HG03159 (cell line): Measurements from ENCODE around the gene XYLT1.
"Not testable (repeated sequence)": the region's sequence is repeated elsewhere in the genome, so short reads cannot be mapped to it uniquely, and the experiment has no call there.

Experiments
- ATAC-seq: cut with Tn5 transposase; IDR thresholded peaks from one replicate; pipeline ENCODE4 v1.9.1; 2021; ENCODE audit warnings: mild to moderate bottlenecking, moderate library complexity; ENCODE audit not compliant: unreplicated experiment

The XYLT1 gene

GRCh38 chr16:17488506-17488905 is 17.7 kb upstream of the XYLT1 start:
- ATAC-seq, result no peak

- no peak for ATAC-seq
Measured at GRCh38 chr16:17483351-17483750, 12.6 kb upstream of the XYLT1 start.

- not testable (repeated sequence) for ATAC-seq
Measured at GRCh38 chr16:17482341-17482740, 11.6 kb upstream of the XYLT1 start.

DNA sequence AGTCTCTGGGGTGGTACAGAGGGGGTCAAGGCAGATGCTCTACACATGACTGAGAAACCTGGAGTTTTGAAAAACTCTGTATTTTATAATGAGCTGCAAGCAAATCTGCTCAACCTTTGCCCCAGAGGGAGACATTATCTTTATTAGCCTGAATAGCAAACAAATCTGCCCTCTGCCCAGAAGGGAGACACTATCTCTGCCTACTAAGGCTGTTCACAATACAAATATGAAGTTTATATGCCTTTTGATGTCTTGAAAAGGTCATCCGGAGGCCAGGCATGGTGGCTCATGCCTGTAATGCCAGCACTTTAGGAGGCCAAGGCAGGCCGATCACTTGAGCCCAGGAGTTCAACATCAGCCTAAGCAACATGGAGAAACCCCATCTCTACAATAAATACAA is 11.0 kb upstream of the XYLT1 start:
- ATAC-seq, result no peak

DNA sequence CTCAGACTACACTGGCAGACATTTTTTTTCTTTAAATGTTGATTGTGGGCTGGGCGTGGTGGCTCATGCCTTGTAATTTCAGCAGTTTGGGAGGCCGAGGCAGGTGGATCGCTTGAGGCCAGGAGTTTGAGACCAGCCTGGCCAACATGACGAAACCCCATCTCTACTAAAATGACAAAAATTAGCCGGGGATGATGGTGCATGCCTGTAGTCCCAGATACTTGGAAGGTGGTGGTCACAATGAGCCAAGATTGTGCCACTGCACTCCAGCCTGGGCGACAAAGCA is 6.4 kb upstream of the XYLT1 start:
- not testable (repeated sequence) for ATAC-seq

- no peak for ATAC-seq
Measured at GRCh38 chr16:17476414-17477259, 5.9 kb upstream of the XYLT1 start.

DNA sequence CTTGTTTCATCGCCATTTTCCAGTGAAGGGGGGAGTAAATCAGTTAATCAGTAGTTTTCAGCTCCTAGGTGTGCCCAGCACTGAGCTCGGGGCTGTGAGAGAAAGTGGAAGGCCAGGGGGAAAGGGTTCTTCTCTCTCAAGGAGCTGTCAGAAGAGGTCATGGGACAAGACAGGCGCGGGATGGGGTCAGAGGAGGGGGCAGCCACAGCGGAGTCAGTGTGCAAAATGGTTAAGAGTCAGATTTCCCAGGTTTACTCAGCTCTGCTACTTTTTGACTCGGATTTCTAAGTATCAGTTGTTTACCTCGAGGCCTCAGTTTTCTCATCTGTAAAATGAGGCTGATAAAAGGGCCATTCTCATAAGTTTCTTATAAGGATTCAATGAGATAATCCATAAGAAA is 4.3 kb upstream of the XYLT1 start:
- no peak for ATAC-seq

DNA sequence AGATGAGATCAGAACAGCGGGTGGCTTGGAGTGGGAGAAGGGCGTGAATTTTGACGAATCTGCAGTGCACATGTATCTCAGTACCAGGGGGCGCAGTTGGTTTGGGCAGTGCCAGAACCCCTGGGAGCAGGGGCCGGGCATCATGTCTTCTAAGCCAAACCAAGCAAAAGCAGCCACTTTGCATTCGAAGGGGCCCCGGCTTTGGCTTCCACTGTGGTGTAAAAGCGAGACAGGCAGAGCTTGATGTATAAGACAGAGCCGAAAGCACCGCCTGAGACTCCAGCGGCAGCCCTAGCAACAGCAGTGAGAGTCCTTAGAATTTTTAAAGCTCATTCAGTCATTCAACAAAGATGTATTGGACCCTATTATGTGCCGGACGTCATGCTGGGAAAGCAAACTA is 3.8 kb upstream of the XYLT1 start:
- no peak for ATAC-seq

- no peak for ATAC-seq
Measured at GRCh38 chr16:17474037-17474436, 3.3 kb upstream of the XYLT1 start.

- no peak for ATAC-seq
Measured at GRCh38 chr16:17471719-17472461, 1.1 kb upstream of the XYLT1 start.

DNA sequence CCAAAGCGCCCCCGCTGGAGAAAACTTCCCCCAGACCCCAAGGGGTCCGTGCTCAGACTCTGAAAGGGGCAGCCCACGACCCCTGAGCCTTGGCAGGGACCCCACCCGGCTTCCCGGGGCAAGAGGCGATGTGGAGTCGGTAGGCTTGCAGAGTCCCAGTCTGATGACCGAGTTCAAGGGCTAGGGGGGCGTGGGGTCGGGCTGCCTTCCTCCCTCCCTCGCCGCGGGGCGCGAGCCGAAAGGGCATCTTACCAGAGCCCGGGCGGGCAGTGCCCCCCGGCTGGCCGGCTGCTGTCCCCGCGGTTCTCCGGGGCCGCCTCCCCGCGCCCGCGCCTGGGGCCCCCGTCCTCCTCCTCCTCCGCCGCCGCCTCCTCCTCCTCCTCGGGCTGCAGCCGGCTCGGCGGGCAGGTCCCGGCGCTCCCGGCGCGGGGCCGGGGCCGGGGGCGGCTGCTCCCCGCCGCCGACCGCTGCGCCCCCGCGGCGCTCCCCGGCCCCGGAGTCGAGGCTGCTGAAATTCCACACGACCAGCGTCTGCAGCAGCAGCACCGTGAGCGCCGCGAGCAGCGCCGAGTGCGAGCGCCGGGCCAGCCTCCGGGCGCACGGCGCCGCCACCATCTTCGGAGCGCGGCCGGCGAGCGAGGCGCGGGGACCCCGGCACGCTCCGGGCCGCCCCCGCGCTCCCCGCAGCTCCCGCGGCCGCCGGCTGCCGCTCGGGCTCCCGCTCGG is 415 bp downstream of the XYLT1 start:
- no peak for ATAC-seq

DNA sequence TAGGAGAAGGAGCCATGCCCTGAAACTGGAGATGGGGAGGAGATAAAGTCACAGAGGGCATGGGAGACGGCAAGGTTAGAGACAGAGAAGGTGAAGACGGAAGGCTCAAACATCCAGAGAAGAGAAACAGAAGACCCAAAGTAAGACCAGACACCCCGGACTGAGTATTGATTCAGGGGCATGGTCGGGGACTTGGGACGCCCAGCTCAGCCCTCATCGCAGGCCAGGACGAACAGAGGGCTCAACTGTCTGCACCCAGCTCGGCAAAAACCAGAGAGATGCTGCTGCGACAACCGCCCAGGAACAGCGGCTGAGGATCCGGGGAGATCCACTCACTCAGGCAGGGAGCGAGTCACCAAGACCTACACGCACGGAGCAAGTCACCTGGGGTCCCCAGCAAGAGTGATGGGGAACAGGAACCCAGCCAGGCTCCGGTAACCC is 999 bp downstream of the XYLT1 start:
- ATAC-seq, result no peak

GRCh38 chr16:17469011-17469740 is 1.6 kb downstream of the XYLT1 start:
- no peak for ATAC-seq

- ATAC-seq, result no peak
Measured at GRCh38 chr16:17468611-17469010, 2.1 kb downstream of the XYLT1 start.

DNA sequence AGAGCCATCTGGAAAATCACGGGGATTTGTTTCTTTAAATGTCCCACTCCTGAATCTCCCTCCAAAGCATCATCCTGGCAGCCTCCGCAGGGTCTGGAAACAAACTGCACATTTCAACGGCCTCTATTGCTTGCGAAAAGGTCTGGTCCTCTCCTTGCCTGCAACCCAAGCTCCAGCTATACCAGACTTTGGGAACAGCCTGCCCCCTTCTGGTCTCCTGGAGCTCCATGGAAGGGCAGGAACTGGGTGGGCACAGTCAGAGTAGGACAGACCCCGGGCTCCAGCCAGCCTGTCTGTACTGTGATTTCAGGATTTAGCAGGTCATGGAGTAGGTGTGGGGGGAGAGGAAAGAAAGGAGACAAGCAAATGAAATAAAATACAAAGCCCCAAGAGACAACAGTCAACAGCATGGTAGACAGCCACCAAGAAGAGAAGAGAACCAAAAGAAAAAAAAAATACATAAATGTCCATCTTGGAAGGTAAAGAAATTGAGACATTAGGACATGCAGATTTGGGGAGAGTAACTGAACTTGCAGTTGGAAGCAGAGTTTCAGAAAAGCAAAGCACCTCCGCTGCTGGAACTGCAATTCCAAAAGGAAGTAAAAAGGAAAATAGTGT is 2.7 kb downstream of the XYLT1 start:
- no peak for ATAC-seq

DNA sequence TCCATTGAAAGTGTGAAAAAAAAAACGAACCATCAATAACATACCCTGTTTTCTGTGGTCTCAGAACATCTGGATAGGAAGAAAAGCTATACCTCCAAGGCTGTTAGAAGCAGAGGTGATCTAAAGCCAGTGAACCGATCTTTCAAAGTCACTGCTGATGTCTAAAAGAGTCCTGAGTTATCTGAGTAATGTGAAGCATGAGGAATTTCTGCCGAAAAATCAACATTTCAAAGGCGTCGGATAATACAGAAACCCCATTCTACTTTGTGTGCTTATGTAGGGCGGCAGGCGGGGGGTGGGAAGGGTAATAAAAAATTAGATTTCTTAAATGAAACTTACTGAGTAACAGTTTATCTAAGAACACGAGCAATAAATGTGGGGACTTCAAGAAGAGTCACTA is 3.9 kb downstream of the XYLT1 start:
- no peak for ATAC-seq

DNA sequence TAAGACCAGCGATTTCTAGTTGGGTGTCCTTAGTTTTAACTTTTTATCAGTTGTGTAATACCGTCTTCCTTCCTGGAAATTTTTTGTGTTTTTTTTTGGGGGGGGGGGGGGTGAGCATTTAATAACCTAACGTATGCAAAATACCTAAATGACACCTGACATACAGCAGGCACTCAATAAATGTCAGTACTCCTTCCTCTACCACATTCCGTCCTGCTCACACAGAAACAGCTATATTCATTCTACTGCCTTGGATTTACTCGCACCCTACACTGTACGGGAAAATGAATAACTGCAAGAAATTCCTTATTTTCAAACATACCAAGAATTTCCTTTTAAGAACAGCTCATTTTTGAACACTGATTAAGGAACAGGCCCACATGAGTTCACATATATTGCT is 5.3 kb downstream of the XYLT1 start:
- no peak for ATAC-seq

- no peak for ATAC-seq
Measured at GRCh38 chr16:17463335-17463734, 7.4 kb downstream of the XYLT1 start.

- no peak for ATAC-seq
Measured at GRCh38 chr16:17461951-17462729, 8.6 kb downstream of the XYLT1 start.

DNA sequence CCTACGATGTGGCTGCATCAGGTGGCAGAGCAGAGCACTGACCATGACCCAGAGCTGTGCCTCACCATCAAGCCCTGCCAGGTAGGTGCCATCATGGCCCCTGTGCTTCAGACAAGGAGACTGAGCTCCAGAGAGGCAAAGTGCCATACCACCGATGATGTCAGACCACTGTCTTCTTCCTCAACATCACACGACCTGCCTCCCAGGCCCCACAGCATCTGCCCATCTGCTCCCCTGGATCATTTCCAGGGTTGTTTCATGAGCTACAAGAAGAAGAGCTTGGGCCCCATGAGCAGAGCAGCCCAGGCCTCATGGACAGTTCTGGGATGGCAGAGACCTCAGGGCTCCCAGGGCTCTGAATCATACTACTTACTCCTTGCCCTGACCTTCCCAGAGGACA is 9.9 kb downstream of the XYLT1 start:
- ATAC-seq, result no peak
